ENCODE data around the gene IRF8.

The IRF8 gene

DNA sequence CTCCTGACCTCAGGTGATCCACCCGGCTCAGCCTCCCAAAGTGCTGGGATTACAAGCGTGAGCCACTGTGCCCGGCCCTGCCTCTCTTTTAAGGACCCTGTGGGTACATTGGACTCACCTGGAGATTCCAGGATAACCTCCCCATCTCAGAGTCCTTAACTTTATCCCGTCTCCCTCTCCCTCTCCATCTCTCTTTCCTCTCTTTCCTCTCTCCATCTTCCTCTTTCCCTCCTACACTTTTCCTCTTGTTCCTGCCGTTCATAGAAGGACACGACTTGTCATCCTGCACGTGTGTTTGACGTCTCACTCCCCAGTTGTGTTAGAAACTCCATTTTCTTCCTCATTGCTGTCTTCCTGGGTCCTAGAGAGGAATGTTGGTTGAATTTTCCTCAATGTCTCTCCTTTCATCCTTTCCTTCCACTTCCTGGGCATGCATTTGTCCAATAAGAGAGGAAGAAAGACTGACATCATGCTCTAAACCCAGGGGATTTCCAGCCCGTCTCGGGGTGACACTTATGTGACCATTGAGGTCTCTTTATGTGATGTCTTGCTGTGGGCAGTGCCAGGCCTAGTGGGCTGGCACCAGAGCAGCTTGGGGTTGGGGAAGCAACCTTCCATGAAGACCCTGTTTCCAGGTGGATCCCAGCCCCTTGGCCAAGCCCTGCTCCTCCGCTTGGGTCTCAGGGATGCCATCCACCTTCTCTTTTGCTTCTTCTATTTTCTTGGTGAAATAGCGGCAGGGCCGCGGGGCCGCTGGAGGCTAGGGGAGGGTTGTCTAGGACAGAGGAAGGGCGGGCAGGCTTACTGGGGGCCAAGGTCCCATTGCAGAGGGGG, 39.8 kb upstream of the IRF8 start:
- Histone ChIP-seq H3K27ac (ENCODE audit: low read depth, low read length) (no peak overlapping the region), H3K36me3 (ENCODE audit: control insufficient read depth, insufficient read depth, low read length) (no peaks in the 10 kb centered on the region), H3K9ac (ENCODE audit: low read length) (no peak overlapping the region), H3K27me3 (ENCODE audit: control insufficient read depth, insufficient read depth, low read length) (peaks cover 13% of the 10 kb centered on the region; the same call in 1 of the 2 replicates), H3K4me3 (ENCODE audit: low read depth, low read length) (no peak overlapping the region), H3K9me3 (ENCODE audit: control insufficient read depth, insufficient read depth, low read depth, low read length) (0 out of 2 replicates have a peak, but pooled peaks cover 6% of the 10 kb centered on the region), H3K4me1 (ENCODE audit: control insufficient read depth, insufficient read depth, low read length) (no peaks in the 10 kb centered on the region)

DNA sequence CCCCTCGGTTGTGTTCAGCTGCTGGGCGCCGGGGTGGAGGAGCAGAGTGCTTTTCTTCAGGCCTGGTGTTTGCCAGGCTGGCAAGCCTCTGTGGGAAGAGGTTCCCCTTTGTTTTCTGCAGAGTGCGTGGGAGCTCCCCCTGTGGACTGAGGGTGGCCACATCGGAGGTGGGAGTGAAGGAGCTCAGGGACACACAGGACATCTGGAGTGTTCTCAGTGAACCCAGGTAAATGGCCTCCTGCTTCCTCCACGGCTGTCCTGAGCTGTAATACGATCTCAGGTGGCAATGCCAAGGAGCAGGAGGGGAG, 39.2 kb upstream of the IRF8 start:
- H3K4me3 ChIP-seq (ENCODE audit: low read depth, low read length) = no peak overlapping the region
- H3K27ac ChIP-seq (ENCODE audit: low read depth, low read length) = no peak overlapping the region
- H3K9me3 ChIP-seq (ENCODE audit: control insufficient read depth, insufficient read depth, low read depth, low read length) = 0 out of 2 replicates have a peak, but pooled peaks cover 6% of the 10 kb centered on the region
- no peaks in the 10 kb centered on the region for H3K4me1 ChIP-seq (ENCODE audit: control insufficient read depth, insufficient read depth, low read length)
- peaks cover 13% of the 10 kb centered on the region; the same call in 1 of the 2 replicates for H3K27me3 ChIP-seq (ENCODE audit: control insufficient read depth, insufficient read depth, low read length)
- no peak overlapping the region for H3K9ac ChIP-seq (ENCODE audit: low read length)
- no peaks in the 10 kb centered on the region for H3K36me3 ChIP-seq (ENCODE audit: control insufficient read depth, insufficient read depth, low read length)

DNA sequence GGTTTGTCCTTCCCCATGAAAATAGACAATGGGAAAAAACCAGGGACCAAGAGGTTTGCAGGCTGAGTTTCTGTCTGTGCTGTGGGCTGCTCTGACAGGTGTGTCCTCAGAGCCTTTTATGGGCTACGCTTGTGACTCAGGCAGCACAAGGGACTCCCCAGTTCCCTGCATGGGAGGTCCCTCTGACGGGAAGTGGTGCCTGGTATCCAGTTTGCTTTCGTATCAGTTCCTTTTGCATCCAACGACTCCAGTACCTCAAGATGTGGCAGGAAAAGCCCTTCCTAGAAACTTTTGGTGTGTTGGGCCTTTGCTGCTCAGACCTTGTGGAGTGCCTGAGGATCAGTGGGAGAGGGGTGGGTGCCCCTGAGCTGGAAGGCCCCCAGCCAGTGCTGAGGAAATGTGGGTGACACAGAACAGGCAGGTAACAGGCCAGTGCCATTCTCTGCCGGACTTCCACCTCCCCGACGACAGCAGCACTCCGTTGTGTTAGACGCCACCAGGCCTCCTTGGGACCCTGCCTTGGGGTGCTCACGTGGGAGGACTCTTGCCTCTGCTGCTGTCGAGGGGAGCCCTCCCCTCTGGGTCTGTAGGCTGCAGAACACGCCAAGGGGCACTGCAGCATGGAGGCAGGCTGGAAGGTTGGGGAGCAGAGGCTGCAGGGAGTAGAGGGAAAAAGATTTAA, 38.4 kb upstream of the IRF8 start:
- Histone ChIP-seq H3K27me3 (ENCODE audit: control insufficient read depth, insufficient read depth, low read length) (peaks cover 13% of the 10 kb centered on the region; the same call in 1 of the 2 replicates), H3K27ac (ENCODE audit: low read depth, low read length) (no peak overlapping the region), H3K36me3 (ENCODE audit: control insufficient read depth, insufficient read depth, low read length) (no peaks in the 10 kb centered on the region), H3K4me1 (ENCODE audit: control insufficient read depth, insufficient read depth, low read length) (no peaks in the 10 kb centered on the region), H3K4me3 (ENCODE audit: low read depth, low read length) (no peak overlapping the region), H3K9ac (ENCODE audit: low read length) (no peak overlapping the region), H3K9me3 (ENCODE audit: control insufficient read depth, insufficient read depth, low read depth, low read length) (0 out of 2 replicates have a peak, but pooled peaks cover 2% of the 10 kb centered on the region)

DNA sequence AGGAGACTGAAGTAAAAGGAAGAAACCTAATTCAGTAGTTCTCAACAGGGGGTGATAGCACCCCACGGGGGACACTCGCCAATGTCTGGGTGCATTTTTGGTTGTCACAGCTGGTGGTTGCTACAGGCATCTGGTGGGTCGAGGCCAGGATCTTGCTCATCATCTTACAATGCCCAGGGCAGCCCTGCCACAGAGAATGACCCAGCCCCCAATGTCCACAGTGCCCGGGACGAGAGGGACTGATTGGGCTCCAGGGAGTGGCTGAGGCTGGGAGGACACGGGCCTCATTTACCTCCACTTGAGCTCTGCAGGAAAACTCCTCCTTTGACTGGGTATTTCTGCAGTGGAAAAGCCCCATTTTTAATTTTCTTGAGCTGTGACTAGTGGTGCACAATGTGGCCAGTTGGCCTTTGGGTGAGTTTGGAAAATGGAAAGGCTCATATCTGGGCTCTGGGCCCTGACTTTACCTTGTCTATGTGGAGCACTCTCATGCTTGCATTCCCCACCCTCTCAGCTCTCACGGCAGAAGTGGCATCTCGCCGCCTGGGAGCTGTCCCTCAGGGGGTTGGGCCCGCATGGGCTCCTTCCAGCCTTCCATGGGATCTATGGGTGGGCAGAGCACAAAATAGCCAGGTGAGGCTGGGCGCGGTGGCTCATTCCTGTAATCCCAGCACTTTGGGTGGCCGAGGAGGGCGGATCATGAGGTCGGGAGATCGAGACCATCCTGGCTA, 37.7 kb upstream of the IRF8 start:
- H3K9me3 ChIP-seq (ENCODE audit: control insufficient read depth, insufficient read depth, low read depth, low read length) = 0 out of 2 replicates have a peak, but pooled peaks cover 2% of the 10 kb centered on the region
- no peak overlapping the region for H3K4me3 ChIP-seq (ENCODE audit: low read depth, low read length)
- no peak overlapping the region for H3K27ac ChIP-seq (ENCODE audit: low read depth, low read length)
- no peaks in the 10 kb centered on the region for H3K36me3 ChIP-seq (ENCODE audit: control insufficient read depth, insufficient read depth, low read length)
- H3K9ac ChIP-seq (ENCODE audit: low read length) = no peak overlapping the region
- H3K27me3 ChIP-seq (ENCODE audit: control insufficient read depth, insufficient read depth, low read length) = peaks cover 13% of the 10 kb centered on the region; the same call in 1 of the 2 replicates
- H3K4me1 ChIP-seq (ENCODE audit: control insufficient read depth, insufficient read depth, low read length) = no peaks in the 10 kb centered on the region

DNA sequence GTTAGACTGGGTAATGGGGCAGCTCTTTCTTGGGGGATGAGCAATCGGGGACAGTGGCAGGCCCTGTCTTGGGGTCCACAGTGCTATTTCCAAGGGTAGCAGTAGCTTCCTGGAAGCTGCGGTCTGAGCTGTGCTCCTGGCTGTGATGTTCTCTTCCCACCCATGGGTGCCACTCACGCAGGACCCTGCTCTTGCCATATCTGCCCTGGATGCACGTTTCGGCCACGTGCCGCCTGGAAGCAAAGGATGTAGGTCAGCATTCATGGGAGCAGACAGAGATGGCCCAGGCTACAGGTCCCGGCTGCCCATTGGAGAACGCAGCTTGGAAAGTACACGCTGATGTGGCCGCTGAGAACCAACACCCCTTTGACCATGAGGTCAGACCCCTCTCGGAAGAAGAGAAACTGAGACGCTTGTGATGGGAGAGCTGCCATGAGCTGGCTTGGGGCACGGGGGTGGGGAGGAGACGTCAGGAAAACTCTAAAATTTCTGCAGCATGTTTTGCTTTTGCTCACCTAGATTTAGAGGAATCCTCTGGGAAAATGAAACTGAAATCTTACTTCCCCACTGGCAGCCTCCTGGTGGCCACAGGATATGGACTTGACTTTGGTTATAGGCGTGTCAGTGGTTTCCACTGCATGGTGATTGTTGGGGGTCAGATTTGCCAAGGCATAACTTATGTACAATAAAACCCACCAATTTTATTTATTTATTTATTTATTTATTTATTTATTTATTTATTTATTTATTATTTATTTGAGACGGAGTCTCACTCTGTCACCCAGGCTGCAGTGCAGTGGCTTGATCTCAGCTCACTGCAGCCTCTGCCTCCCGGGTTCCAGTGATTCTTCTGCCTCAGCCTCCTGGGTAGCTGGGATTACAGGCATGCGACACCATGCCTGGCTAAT, 36.2 kb upstream of the IRF8 start:
- no peaks in the 10 kb centered on the region for H3K4me1 ChIP-seq (ENCODE audit: control insufficient read depth, insufficient read depth, low read length)

DNA sequence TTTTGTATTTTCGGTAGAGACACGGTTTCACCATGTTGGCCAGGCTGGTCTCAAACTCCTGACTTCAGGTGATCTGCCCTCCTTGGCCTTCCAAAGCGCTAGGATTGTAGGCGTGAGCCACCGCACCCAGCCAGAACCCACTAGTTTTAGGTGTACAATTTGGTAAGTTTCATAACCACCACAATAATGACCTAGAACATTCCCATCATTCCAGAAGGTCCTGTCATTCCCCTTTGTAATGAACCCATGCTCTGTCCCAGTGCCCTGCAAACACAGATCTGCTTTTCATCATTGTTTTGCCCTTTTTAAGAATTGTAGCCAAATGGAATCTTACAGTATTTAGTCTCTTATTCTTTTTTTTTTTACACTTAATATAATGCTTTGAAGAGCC, 35.6 kb upstream of the IRF8 start:
- Histone ChIP-seq H3K9ac (ENCODE audit: low read length) (no peak overlapping the region), H3K36me3 (ENCODE audit: control insufficient read depth, insufficient read depth, low read length) (no peaks in the 10 kb centered on the region), H3K4me3 (ENCODE audit: low read depth, low read length) (no peak overlapping the region), H3K9me3 (ENCODE audit: control insufficient read depth, insufficient read depth, low read depth, low read length) (peaks cover 7% of the 10 kb centered on the region), H3K4me1 (ENCODE audit: control insufficient read depth, insufficient read depth, low read length) (no peaks in the 10 kb centered on the region), H3K27ac (ENCODE audit: low read depth, low read length) (no peak overlapping the region), H3K27me3 (ENCODE audit: control insufficient read depth, insufficient read depth, low read length) (peaks cover 4% of the 10 kb centered on the region; the same call in 1 of the 2 replicates)

More for the DNA sequence above, 36.2 kb upstream of the IRF8 start:
- H3K9me3 ChIP-seq (ENCODE audit: control insufficient read depth, insufficient read depth, low read depth, low read length) = peaks cover 3% of the 10 kb centered on the region
- H3K27ac ChIP-seq (ENCODE audit: low read depth, low read length) = no peak overlapping the region
- no peak overlapping the region for H3K4me3 ChIP-seq (ENCODE audit: low read depth, low read length)
- H3K36me3 ChIP-seq (ENCODE audit: control insufficient read depth, insufficient read depth, low read length) = no peaks in the 10 kb centered on the region
- peaks cover 4% of the 10 kb centered on the region; the same call in 1 of the 2 replicates for H3K27me3 ChIP-seq (ENCODE audit: control insufficient read depth, insufficient read depth, low read length)
- H3K9ac ChIP-seq (ENCODE audit: low read length) = no peak overlapping the region

DNA sequence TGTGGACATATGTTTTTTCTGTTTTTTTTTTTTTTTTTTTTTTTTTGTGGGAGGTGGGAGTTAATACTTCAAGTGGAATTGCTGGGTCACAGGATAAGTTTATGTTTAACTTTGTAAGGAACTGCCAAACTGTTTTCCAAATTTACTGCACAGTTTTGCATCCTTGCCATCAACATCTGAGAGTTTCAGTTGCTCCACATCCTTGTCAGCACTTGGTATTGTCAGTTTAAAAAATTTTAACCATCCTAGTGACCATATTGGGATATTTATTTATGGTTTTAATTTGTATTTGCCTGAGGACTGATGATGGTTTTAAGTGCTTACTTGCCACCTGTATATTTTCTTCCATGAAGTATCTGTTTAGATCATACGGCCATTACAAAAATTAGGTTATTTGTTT, 34.0 kb upstream of the IRF8 start:
- Histone ChIP-seq H3K4me1 (ENCODE audit: control insufficient read depth, insufficient read depth, low read length) (peaks cover 2% of the 10 kb centered on the region), H3K27ac (ENCODE audit: low read depth, low read length) (no peak overlapping the region)

DNA sequence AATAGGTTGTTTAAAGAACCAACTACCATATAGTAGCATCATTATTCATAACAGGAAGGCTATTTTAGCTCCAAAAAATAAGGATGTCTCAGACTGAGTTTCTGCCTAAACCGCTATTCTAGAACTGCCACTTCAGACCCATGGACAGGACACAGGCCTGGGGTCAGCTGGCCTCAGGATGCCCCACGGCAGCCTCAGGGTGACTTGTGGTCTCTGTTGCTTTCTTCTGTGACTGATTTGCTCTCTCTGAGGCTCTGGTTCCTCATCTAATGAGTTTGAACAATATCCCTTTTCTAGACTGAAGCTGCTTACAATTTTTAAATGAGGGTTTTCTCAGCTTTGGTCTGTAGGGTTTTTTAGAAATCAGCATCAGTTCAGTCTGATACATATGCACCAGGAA, 31.8 kb upstream of the IRF8 start:
- H3K9ac ChIP-seq (ENCODE audit: low read length) = no peak overlapping the region
- no peak overlapping the region for H3K4me3 ChIP-seq (ENCODE audit: low read depth, low read length)
- peaks cover 12% of the 10 kb centered on the region for H3K9me3 ChIP-seq (ENCODE audit: control insufficient read depth, insufficient read depth, low read depth, low read length)
- H3K4me1 ChIP-seq (ENCODE audit: control insufficient read depth, insufficient read depth, low read length) = peaks cover 12% of the 10 kb centered on the region
- no peak overlapping the region for H3K27ac ChIP-seq (ENCODE audit: low read depth, low read length)
- H3K27me3 ChIP-seq (ENCODE audit: control insufficient read depth, insufficient read depth, low read length) = no peaks in the 10 kb centered on the region
- H3K36me3 ChIP-seq (ENCODE audit: control insufficient read depth, insufficient read depth, low read length) = no peaks in the 10 kb centered on the region

More for the DNA sequence above, 34.0 kb upstream of the IRF8 start:
- peaks cover 3% of the 10 kb centered on the region; the same call in 1 of the 2 replicates for H3K27me3 ChIP-seq (ENCODE audit: control insufficient read depth, insufficient read depth, low read length)
- no peak overlapping the region for H3K4me3 ChIP-seq (ENCODE audit: low read depth, low read length)
- no peaks in the 10 kb centered on the region for H3K36me3 ChIP-seq (ENCODE audit: control insufficient read depth, insufficient read depth, low read length)
- H3K9me3 ChIP-seq (ENCODE audit: control insufficient read depth, insufficient read depth, low read depth, low read length) = peaks cover 14% of the 10 kb centered on the region
- H3K9ac ChIP-seq (ENCODE audit: low read length) = no peak overlapping the region

DNA sequence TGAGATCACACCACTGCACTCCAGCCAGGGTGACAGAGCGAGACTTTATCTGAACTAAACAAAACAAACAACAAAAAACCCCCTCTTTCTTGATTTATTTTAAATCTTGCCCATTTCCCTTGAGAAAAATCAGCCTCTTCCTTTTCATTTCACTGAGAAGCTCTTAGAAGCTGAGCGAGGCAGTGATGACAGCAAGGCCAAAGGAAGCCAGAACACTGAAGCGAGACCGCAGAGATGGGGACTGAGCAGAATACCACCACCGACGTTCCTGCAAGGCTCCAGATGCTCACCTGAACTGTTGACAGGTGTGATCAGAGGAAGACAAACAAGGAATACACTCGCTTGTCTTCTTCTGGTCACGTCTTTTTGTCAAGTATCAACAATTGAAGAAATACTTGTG, 30.5 kb upstream of the IRF8 start:
- H3K9ac ChIP-seq (ENCODE audit: low read length) = no peak overlapping the region
- H3K4me3 ChIP-seq (ENCODE audit: low read depth, low read length) = no peak overlapping the region
- H3K36me3 ChIP-seq (ENCODE audit: control insufficient read depth, insufficient read depth, low read length) = no peaks in the 10 kb centered on the region
- peaks cover 12% of the 10 kb centered on the region for H3K9me3 ChIP-seq (ENCODE audit: control insufficient read depth, insufficient read depth, low read depth, low read length)
- H3K27ac ChIP-seq (ENCODE audit: low read depth, low read length) = no peak overlapping the region
- H3K27me3 ChIP-seq (ENCODE audit: control insufficient read depth, insufficient read depth, low read length) = no peaks in the 10 kb centered on the region
- H3K4me1 ChIP-seq (ENCODE audit: control insufficient read depth, insufficient read depth, low read length) = peaks cover 12% of the 10 kb centered on the region

DNA sequence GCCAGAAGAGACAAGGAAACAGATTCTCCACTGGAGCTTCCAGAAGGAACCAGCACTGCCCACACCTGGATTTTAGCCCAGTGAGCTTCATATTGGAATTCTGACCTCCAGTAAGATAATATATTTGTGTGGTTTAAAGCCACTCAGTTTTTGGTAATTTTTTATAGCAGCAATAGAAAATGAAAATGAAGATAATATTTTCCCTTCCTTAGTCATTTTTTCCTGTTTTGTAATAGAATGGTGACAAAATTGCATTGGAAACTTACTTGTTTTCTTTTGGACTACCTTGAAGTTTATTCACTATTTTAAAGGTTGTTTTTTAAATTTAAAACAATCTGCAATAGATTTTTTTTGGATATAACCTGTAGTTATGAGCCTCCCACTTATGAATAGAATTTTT, 29.8 kb upstream of the IRF8 start:
- H3K4me1 ChIP-seq (ENCODE audit: control insufficient read depth, insufficient read depth, low read length) = peaks cover 12% of the 10 kb centered on the region
- H3K27me3 ChIP-seq (ENCODE audit: control insufficient read depth, insufficient read depth, low read length) = no peaks in the 10 kb centered on the region
- H3K27ac ChIP-seq (ENCODE audit: low read depth, low read length) = no peak overlapping the region
- no peaks in the 10 kb centered on the region for H3K36me3 ChIP-seq (ENCODE audit: control insufficient read depth, insufficient read depth, low read length)
- no peak overlapping the region for H3K9ac ChIP-seq (ENCODE audit: low read length)
- peaks cover 12% of the 10 kb centered on the region for H3K9me3 ChIP-seq (ENCODE audit: control insufficient read depth, insufficient read depth, low read depth, low read length)
- H3K4me3 ChIP-seq (ENCODE audit: low read depth, low read length) = no peak overlapping the region
